GM18867 (cell line): Measurements from ENCODE around the gene CDT1.
"Not testable (repeated sequence)": the region's sequence is repeated elsewhere in the genome, so short reads cannot be mapped to it uniquely, and the experiment has no call there.

Experiments
- ATAC-seq: cut with Tn5 transposase; IDR thresholded peaks from one replicate; pipeline ENCODE4 v1.9.1; 2021; ENCODE audit warnings: mild to moderate bottlenecking, moderate library complexity; ENCODE audit not compliant: unreplicated experiment

CDT1 gene

DNA sequence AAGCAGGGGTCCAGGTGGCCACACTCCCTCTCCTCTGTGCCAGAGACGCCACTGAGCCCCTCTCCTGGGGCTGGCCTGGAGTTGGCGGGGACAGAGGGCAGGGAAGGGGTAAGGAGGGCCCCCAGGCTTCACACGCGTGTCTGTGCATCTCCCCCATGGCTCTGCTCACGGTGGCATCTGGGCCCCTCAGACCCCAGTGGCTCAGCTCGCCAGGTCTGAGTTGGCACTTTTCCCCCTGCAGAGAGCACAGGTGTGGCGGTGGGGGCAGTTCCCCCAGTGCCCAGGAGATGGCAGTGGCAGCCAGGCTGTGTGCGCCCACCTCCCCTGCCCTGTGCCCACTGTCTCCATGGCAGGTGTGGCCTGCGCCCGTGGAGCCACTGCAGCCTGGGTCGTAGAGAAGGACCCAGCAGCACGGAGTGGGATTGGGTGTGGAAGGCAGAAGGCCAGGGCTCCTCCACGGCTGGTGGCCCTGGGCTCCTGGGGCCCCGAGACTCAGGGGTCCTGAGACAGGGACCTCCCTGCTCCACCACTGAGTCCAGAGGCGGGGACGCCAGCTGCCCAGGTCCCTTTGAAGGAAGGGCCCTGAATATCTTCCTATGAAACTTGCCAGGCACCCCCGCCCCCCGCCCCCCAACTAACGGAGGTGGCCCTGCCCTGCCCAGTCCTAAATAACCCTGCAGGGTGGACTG lies 12.5 kb downstream of the CDT1 start:
- ATAC-seq: no peak

- no peak for ATAC-seq
These were observed 13.3 kb downstream of the CDT1 start for GRCh38 chr16:88816736-88817535.

- ATAC-seq: no peak
These were observed 14.4 kb downstream of the CDT1 start for GRCh38 chr16:88817785-88818574.

- ATAC-seq: no peak
These were observed 14.9 kb downstream of the CDT1 start for GRCh38 chr16:88818575-88818874.

- ATAC-seq: no peak
These were observed 15.5 kb downstream of the CDT1 start for GRCh38 chr16:88819126-88819525.

DNA sequence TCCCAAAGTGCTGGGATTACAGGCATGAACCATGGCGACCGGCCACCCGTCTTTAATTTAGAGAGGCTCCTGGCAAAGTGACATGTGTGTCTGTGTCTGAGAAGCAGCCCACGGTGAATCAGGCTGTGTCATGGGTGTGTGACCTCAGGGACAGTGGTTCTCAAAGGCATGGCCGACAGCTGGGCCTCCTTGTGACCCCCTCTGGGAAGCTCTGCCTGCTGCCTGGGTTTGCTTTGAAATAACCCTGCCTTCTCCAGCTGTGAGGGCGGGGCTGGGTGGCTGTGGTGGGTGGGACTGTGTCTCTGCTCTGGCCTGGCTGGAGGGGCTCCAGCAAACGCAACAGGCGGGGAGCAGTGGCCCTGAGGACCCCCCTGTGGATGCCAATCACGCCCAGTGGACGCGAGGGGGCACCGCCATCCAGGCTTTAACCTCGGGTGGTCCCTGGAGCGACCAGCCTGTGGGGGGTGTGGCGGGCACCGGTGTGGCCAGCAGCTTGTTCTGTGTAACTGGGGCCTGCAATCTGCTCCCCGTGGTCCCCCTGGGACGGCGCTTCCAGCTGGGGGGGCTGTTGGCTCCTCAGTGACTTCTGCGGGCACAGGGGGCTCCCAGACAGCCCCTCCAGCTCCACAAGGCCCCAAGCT lies 16.9 kb downstream of the CDT1 start:
- no peak for ATAC-seq

- no peak for ATAC-seq
These were observed 17.7 kb downstream of the CDT1 start for GRCh38 chr16:88821168-88821850.

- no peak for ATAC-seq
These were observed 18.9 kb downstream of the CDT1 start for GRCh38 chr16:88822281-88823040.

- not testable (repeated sequence) for ATAC-seq
These were observed 20.1 kb downstream of the CDT1 start for GRCh38 chr16:88823646-88824045.

- no peak for ATAC-seq
These were observed 20.9 kb downstream of the CDT1 start for GRCh38 chr16:88824256-88825077.

DNA sequence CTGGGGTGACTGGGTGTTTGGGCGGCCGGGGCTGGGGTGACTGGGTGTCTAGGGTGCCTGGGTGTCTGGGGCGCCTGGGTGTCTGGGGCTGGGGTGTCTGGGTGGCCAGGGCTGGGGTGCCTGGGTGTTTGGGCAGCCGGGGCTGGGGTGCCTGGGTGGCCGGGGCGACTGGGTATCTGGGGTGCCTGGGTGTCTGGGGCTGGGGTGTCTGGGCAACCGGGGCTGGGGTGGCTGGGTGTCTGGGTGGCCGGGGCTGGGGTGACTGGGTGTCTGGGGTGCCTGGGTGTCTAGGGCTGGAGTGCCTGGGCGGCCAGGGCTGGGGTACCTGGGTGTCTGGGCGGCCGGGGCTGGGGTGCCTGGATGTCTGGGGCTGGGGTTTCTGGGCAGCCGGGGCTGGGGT lies 21.6 kb downstream of the CDT1 start:
- no peak for ATAC-seq

- ATAC-seq: no peak
These were observed 22.7 kb downstream of the CDT1 start for GRCh38 chr16:88826070-88826840.

DNA sequence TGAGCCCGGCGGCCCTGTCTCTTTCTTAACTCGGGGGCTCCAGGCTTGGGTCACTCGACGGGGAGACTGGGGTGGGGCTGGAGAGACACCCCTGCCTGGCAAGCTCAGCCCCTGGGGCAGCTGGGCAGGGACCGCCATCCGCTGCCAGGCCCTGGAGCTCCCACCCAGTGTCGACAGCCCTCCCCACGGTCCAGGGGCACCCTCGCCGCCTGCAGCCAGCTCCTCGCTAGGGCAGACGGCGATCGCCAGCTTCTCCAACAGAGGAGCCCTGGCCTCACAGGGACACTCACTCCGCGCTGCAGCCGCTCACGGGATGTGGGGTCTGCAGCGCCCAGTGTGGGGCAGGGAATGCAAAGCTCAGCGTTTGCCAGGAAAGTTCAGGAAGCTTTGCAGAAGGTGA lies 24.1 kb downstream of the CDT1 start:
- ATAC-seq: no peak

- ATAC-seq: no peak
These were observed 25.1 kb downstream of the CDT1 start for GRCh38 chr16:88828711-88829110.

- ATAC-seq: no peak
These were observed 26.7 kb downstream of the CDT1 start for GRCh38 chr16:88830258-88830657.

GRCh38 chr16:88830783-88831182 lies 27.2 kb downstream of the CDT1 start:
- no peak for ATAC-seq

- ATAC-seq: no peak
These were observed 28.2 kb downstream of the CDT1 start for GRCh38 chr16:88831838-88832237.

DNA sequence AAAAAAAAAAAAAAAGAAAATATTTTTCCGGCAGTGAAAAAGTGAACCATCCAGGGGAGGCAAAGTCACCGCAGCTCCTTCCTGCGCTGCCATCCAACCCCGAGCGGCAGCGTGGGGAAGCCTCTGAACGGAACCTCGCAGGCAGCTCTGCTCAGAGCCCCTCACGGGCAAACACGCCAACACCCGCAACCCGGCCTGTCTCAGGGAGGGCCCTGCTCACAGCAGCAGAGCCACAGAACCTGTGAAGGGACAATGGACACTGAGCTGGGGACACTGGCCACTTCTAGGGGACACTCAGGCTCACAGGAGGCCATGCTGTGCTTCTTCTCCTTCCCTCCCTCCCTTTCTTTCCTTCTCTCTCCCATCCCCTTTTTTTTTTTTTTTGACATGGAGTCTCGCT lies 29.5 kb downstream of the CDT1 start:
- no peak for ATAC-seq
